Measurements from ENCODE around the gene CDK11A. TPM values are rescaled to one million over a fixed set of nuclear protein-coding genes. Genes with fewer than 3 reads are reported as not detected.
"Not testable (repeated sequence)": the region's sequence is repeated elsewhere in the genome, so short reads cannot be mapped to it uniquely, and the experiment has no call there.

The CDK11A gene
- total and polyA plus RNA-seq, 2 donors (not counting 3 experiments of a cell fraction or from before 2014, with no cell fraction given) = 30.7 to 50.4 TPM

DNA sequence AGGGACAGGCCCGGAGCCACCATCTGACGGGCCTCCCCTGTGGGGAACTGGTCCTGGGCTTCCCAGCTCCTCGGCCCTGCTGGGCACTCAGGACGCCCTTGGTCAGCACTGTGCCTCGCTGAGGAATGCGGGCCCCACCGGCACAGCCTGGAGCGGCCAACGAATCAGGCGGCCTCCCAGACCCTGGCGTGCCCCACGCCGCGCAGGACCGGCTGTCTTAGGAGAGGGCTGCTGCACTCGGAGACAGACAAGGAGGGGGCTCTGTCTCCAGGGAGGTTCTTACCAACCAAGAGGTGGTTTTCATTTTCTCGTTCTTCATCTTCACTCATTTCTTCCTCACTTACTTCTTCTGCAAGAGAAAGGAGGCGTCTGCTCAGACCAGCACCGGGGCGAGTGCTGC lies 16.3 kb downstream of the CDK11A start:
- CTCF ChIA-PET; DNase-seq (ENCODE audit: low read depth, low spot score); H3K9me3 ChIP-seq (replicated peaks; ENCODE audit: control insufficient read depth, insufficient read depth, low read length); POLR2A ChIA-PET; BruUV-seq (replicated peaks); H3K27ac ChIP-seq (ENCODE audit: insufficient read depth, low read depth, low read length); H3K9ac ChIP-seq (replicated peaks; ENCODE audit: extremely low read depth, insufficient read depth, low read length); H3K27me3 ChIP-seq (ENCODE audit: control insufficient read depth in 2 of 2, insufficient read depth in 2 of 2, low read length in 2 of 2); H4K20me1 ChIP-seq (replicated peaks; ENCODE audit: control insufficient read depth, extremely low read depth, insufficient read depth, low read length); intact Hi-C loops (cut with micrococcal nuclease); H2AFZ ChIP-seq (ENCODE audit: low read depth, low read length); H3K36me3 ChIP-seq (ENCODE audit: control insufficient read depth in 2 of 2, extremely low read depth in 1 of 2, insufficient read depth in 2 of 2, low read length in 2 of 2); H3K4me3 ChIP-seq (replicated peaks in 1 of 3; ENCODE audit: insufficient read depth in 1 of 3, low read depth in 1 of 3, low read length in 3 of 3); H3K4me2 ChIP-seq (ENCODE audit: insufficient read depth, low read length); H3K9me1 ChIP-seq (replicated peaks; ENCODE audit: control insufficient read depth, extremely low read depth, insufficient read depth, low read length); dilution Hi-C loops (cut with MboI; ENCODE audit: extremely low pct_ligation_motif_present, low sequenced_read_pairs); H3K79me2 ChIP-seq (ENCODE audit: control insufficient read depth, insufficient read depth, low read length); H3K4me1 ChIP-seq (ENCODE audit: control insufficient read depth, extremely low read depth, insufficient read depth, low read length); FAIRE-seq: not testable (repeated sequence)

- H2AFZ ChIP-seq (ENCODE audit: low read depth, low read length); dilution Hi-C loops (cut with MboI; ENCODE audit: extremely low pct_ligation_motif_present, low sequenced_read_pairs); H3K27me3 ChIP-seq (ENCODE audit: control insufficient read depth in 2 of 2, insufficient read depth in 2 of 2, low read length in 2 of 2); H3K36me3 ChIP-seq (ENCODE audit: control insufficient read depth in 2 of 2, extremely low read depth in 1 of 2, insufficient read depth in 2 of 2, low read length in 2 of 2); intact Hi-C loops (cut with micrococcal nuclease); H3K79me2 ChIP-seq (ENCODE audit: control insufficient read depth, insufficient read depth, low read length); DNase-seq (ENCODE audit: low read depth, low spot score); FAIRE-seq; H3K4me2 ChIP-seq (ENCODE audit: insufficient read depth, low read length); H3K9me1 ChIP-seq (replicated peaks; ENCODE audit: control insufficient read depth, extremely low read depth, insufficient read depth, low read length); H4K20me1 ChIP-seq (replicated peaks; ENCODE audit: control insufficient read depth, extremely low read depth, insufficient read depth, low read length); CTCF ChIA-PET; H3K27ac ChIP-seq (ENCODE audit: insufficient read depth, low read depth, low read length); POLR2A ChIA-PET; BruUV-seq (replicated peaks); H3K4me1 ChIP-seq (ENCODE audit: control insufficient read depth, extremely low read depth, insufficient read depth, low read length); H3K9me3 ChIP-seq (replicated peaks; ENCODE audit: control insufficient read depth, insufficient read depth, low read length); H3K4me3 ChIP-seq (replicated peaks in 1 of 3; ENCODE audit: insufficient read depth in 1 of 3, low read depth in 1 of 3, low read length in 3 of 3); H3K9ac ChIP-seq (replicated peaks; ENCODE audit: extremely low read depth, insufficient read depth, low read length): not testable (repeated sequence)
These were observed 16.9 kb downstream of the CDK11A start for GRCh38 chr1:1707241-1707640.

DNA sequence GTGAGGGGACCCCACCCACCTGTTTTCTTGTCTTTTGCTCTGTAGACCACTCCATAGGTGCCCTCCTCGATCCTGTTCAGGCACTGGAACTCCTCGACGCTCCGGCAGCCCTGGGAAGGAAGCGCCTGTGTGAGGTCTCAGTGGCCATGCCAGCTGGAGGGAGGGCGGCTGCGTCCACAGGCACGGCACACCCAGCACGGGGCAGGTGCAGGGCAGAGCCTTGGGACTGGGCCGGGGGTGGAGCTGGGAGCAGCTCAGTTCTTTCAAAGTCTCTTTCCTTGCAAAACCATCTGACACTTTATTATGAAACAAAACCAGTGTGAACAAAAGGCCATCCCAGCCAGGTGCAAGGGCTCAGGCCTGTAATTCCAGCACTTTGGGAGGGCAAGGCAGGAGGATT lies 18.5 kb downstream of the CDK11A start:
- H3K36me3 ChIP-seq (ENCODE audit: control insufficient read depth in 2 of 2, extremely low read depth in 1 of 2, insufficient read depth in 2 of 2, low read length in 2 of 2); FAIRE-seq; H3K27me3 ChIP-seq (ENCODE audit: control insufficient read depth in 2 of 2, insufficient read depth in 2 of 2, low read length in 2 of 2); POLR2A ChIA-PET; H3K9me3 ChIP-seq (replicated peaks; ENCODE audit: control insufficient read depth, insufficient read depth, low read length); H3K9ac ChIP-seq (replicated peaks; ENCODE audit: extremely low read depth, insufficient read depth, low read length); H3K27ac ChIP-seq (ENCODE audit: insufficient read depth, low read depth, low read length); DNase-seq (ENCODE audit: low read depth, low spot score); H3K4me3 ChIP-seq (replicated peaks in 1 of 3; ENCODE audit: insufficient read depth in 1 of 3, low read depth in 1 of 3, low read length in 3 of 3); H3K9me1 ChIP-seq (replicated peaks; ENCODE audit: control insufficient read depth, extremely low read depth, insufficient read depth, low read length); CTCF ChIA-PET; H3K79me2 ChIP-seq (ENCODE audit: control insufficient read depth, insufficient read depth, low read length); H4K20me1 ChIP-seq (replicated peaks; ENCODE audit: control insufficient read depth, extremely low read depth, insufficient read depth, low read length); dilution Hi-C loops (cut with MboI; ENCODE audit: extremely low pct_ligation_motif_present, low sequenced_read_pairs); intact Hi-C loops (cut with micrococcal nuclease); H2AFZ ChIP-seq (ENCODE audit: low read depth, low read length); H3K4me2 ChIP-seq (ENCODE audit: insufficient read depth, low read length); H3K4me1 ChIP-seq (ENCODE audit: control insufficient read depth, extremely low read depth, insufficient read depth, low read length); BruUV-seq (replicated peaks): not testable (repeated sequence)

DNA sequence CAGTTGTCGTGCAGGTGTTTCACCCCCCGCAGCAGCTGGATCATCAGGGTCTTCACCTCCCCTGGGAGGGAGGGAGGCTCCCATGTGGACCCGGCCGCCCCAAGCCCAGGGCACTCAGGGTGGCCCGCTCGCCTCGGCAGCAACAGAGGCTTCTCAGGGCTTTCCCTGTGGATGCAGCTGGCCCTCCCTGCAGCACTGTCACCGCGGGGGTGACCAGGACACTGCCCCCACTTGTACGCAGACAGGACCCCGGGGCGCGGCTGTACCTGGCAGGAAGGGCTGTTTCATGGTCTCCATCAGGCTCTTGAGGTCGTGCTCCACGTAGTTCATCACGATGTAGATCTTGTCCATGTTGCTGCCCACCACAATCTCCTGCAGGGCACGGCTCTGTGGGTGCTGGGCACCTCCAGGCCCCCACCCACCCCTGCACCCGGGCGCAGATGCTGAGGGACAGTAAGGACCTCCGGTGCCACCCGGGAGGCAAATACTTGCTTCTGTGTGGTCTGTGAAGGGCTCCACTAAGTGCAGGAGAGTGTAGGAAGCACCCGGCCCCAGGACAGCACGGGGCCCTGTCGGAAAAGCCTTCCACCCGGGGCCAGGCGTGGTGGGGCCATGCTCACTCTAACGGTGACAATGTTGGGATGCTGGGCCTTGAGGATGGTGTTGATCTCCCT lies 19.7 kb downstream of the CDK11A start:
- H3K4me3 ChIP-seq (replicated peaks in 1 of 3; ENCODE audit: insufficient read depth in 1 of 3, low read depth in 1 of 3, low read length in 3 of 3); H4K20me1 ChIP-seq (replicated peaks; ENCODE audit: control insufficient read depth, extremely low read depth, insufficient read depth, low read length); H3K27me3 ChIP-seq (ENCODE audit: control insufficient read depth in 2 of 2, insufficient read depth in 2 of 2, low read length in 2 of 2); BruUV-seq (replicated peaks); DNase-seq (ENCODE audit: low read depth, low spot score); H3K9me3 ChIP-seq (replicated peaks; ENCODE audit: control insufficient read depth, insufficient read depth, low read length); H3K27ac ChIP-seq (ENCODE audit: insufficient read depth, low read depth, low read length); intact Hi-C loops (cut with micrococcal nuclease); H3K4me2 ChIP-seq (ENCODE audit: insufficient read depth, low read length); H3K9me1 ChIP-seq (replicated peaks; ENCODE audit: control insufficient read depth, extremely low read depth, insufficient read depth, low read length); dilution Hi-C loops (cut with MboI; ENCODE audit: extremely low pct_ligation_motif_present, low sequenced_read_pairs); H3K36me3 ChIP-seq (ENCODE audit: control insufficient read depth in 2 of 2, extremely low read depth in 1 of 2, insufficient read depth in 2 of 2, low read length in 2 of 2); POLR2A ChIA-PET; CTCF ChIA-PET; H3K9ac ChIP-seq (replicated peaks; ENCODE audit: extremely low read depth, insufficient read depth, low read length); FAIRE-seq; H3K4me1 ChIP-seq (ENCODE audit: control insufficient read depth, extremely low read depth, insufficient read depth, low read length); H3K79me2 ChIP-seq (ENCODE audit: control insufficient read depth, insufficient read depth, low read length); H2AFZ ChIP-seq (ENCODE audit: low read depth, low read length): not testable (repeated sequence)

Measured in endothelial cell of umbilical vein (primary cell).